Cardiac fibroblast (primary cell): Measurements from ENCODE around the gene TSC22D1.

Experiments used
- DNase-seq, 2 donors: peaks; one replicate each; pipeline versions ENCODE4 v3.0.0 to v3.0.0-alpha.2; 2010; ENCODE audit warnings: low read depth in 2 of 2
- H3K4me3 ChIP-seq, 2 donors: replicated peaks in 1 of 2; 1 replicate in 1 of 2; 2 replicates in 1 of 2; pipeline ENCODE4 v1.5.1; 2011; ENCODE audit warnings: low read depth in 2 of 2, low read length in 2 of 2, mild to moderate bottlenecking in 2 of 2, moderate library complexity in 1 of 2
- CTCF ChIP-seq: IDR thresholded peaks from one replicate; pipeline ENCODE4 v1.5.1; 2011; ENCODE audit warnings: low read depth, mild to moderate bottlenecking, low read length, inconsistent platforms

Gene TSC22D1

GRCh38 chr13:44583137-44583536 is 7.0 kb upstream of the TSC22D1 start:
- no peak for DNase-seq
- no peak overlapping the region for H3K4me3 ChIP-seq
- TF ChIP-seq CTCF: no peak

- TF ChIP-seq CTCF: no peak
- DNase-seq: no peak
- peak overlapping the region; percentile 85 for H3K4me3 ChIP-seq
These were observed 1.9 kb upstream of the TSC22D1 start for GRCh38 chr13:44578067-44578400.

DNA sequence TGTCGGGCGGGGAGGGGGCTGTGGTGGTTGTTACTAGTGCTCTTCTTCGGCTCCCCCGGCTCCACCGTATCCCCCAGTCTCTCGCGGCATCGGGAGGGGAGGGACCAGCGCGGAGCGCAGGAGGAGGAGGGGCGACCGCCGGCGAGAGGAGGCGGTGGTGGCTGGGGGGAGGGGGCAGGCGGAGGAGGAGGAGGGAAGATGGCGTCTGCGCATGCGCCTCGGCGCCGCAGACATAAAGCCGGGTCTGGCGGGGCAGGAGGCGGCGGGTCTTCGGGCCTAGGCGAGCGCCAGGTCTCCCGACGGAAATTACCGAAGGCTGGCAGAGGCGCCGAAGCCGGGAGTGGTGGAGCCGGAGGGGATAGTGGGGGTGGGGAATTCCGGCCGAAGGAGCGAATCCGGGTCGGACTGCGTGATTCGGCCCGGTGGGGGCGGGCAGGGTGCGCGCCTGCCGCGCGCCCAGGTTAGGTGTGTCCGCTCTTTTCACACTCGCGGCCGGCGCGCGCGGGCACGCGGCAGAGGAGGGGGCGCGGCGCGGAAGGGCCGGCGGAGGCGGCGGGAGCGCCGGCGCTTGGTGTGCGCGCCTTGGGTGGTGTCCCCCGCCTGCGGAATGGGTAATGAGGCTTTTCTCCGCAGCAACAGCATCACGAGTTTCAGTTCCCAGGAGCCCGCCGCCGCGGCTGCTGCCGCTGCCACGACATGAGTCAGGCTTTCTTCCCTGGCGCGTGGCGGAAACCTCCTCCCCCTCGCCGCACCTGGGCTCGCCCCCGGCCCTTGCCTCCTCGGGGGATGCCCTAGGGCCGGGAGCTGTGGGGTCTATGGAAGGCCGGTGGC is 1.3 kb upstream of the TSC22D1 start:
- peak; percentile 96 to 98 for DNase-seq
- H3K4me3 ChIP-seq: peak overlapping the region; percentile 85
- no peak for TF ChIP-seq CTCF

DNA sequence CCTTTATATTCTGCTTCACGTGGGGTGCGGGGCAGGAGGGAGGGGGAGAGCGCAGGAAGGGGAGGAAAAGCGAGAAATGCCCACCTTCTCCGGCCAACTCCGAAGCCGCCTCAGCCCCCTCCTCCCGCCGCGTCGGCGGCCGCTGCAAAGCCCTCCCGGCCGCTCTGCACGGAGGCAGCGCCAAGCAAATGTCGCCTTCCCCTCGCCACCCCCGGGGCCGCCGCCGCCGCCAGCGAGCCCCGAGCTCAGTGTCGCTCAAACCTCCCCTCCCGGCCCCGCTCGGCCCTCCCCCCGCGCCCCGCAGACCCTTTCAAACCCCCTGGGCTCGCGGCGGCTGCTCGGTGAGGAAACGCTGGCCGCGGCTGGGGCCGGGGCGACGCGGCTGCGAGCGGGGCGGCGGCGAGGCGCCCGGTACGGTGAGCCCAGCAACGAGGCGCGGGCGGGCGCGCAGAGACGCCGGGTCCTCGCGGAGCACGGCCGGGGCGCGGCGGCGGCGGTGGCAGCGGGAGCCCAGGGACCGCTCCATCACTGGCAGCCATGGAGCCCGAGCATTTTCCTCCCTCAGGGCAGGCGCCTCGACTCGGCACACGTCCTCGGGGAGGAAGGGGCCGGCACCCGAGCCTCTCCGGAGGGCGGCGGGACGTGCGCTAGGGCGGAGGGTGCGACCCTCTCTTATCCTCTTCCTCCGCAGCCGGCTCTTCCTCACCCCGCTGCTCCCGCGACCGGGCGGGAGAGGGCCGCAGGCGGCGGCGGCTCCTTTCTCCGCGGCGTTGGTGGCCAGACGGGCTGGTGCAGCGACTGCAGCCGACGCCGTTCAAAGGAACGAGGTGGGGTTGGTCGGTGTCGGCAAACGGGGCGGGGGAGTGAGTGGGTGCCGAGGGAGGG is 463 bp upstream of the TSC22D1 start:
- H3K4me3 ChIP-seq: peak overlapping the region; percentile 85
- no peak for TF ChIP-seq CTCF
- no peak for DNase-seq

DNA sequence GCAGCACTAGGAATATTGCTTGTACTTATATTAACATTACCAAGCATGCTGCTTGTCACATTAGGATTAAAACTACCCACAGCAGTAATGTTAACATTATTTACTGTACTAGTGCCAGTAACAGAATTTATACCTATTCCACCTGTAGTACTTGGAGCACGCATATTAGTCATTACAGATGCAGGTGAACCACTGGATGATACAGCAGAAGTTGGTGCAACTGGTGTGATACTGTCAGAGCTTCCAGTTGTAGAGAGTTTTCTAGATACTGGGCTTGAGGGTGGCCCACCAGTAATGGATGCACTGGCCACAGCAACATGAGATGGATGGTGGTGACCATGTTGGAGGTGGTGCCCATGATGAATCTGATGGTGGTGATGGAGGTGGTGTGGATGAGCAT is 1.1 kb downstream of the TSC22D1 start:
- no peak for DNase-seq
- peak overlapping the region; percentile 85 for H3K4me3 ChIP-seq
- TF ChIP-seq CTCF: no peak

DNA sequence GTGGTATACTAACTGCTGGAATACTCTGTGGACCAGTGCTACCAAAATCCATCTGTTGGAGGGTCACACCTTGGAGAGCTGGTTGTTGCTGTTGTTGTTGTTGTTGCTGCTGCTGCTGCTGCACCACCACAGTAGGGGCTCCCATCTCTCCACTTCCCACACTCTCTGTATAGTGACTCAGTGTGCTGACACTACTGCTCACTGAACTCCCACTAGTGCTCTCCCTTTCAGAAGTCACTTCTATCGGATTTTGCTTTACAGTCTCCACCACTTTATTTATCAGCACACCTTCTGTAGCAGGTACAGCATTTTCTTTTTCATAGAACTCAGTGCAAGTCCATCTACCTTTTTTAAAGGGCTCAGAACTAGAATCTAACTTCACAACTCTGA is 1.7 kb downstream of the TSC22D1 start:
- peak in 1 of 2 donors; percentile 19 for DNase-seq
- peak overlapping the region in 1 of 2 donors; percentile 85 for H3K4me3 ChIP-seq
- no peak for TF ChIP-seq CTCF
